ENCODE data around the gene MRPL17. TPM values are rescaled to one million over a fixed set of nuclear protein-coding genes. Genes with fewer than 3 reads are reported as not detected.

Gene MRPL17
- total RNA-seq, 1 experiment from 2014 or later = 75.0 TPM

DNA sequence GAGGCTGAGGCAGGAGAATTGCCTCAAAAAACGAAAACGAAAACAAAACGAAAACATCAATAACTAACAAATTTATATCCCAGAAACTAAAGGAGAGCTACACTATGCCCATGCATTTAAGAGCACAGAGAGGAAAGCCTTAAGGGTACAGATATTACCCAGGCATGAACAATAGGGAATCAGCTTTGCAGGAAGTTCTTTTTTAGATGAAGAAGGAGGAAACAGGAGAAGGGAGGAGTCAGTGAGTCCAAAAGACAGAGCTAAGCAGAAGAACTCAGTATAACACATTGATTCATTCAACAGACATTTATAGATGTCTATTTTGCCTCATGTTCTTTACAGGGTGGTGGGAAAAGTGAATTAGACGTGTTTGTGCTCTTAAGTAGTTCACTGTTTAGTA is 8.3 kb downstream of the MRPL17 start:
- H2AFZ ChIP-seq (ENCODE audit: low read depth, low read length, poor library complexity, severe bottlenecking) = no peak overlapping the region
- POLR2A ChIA-PET = no interaction called here
- TF ChIP-seq, protein P1, sequence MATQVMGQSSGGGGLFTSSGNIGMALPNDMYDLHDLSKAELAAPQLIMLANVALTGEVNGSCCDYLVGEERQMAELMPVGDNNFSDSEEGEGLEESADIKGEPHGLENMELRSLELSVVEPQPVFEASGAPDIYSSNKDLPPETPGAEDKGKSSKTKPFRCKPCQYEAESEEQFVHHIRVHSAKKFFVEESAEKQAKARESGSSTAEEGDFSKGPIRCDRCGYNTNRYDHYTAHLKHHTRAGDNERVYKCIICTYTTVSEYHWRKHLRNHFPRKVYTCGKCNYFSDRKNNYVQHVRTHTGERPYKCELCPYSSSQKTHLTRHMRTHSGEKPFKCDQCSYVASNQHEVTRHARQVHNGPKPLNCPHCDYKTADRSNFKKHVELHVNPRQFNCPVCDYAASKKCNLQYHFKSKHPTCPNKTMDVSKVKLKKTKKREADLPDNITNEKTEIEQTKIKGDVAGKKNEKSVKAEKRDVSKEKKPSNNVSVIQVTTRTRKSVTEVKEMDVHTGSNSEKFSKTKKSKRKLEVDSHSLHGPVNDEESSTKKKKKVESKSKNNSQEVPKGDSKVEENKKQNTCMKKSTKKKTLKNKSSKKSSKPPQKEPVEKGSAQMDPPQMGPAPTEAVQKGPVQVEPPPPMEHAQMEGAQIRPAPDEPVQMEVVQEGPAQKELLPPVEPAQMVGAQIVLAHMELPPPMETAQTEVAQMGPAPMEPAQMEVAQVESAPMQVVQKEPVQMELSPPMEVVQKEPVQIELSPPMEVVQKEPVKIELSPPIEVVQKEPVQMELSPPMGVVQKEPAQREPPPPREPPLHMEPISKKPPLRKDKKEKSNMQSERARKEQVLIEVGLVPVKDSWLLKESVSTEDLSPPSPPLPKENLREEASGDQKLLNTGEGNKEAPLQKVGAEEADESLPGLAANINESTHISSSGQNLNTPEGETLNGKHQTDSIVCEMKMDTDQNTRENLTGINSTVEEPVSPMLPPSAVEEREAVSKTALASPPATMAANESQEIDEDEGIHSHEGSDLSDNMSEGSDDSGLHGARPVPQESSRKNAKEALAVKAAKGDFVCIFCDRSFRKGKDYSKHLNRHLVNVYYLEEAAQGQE (IDR thresholded peaks at IDR 0.05; ENCODE audit: low read depth) = no peak
- TF ChIP-seq EZH2phosphoT487 (IDR thresholded peaks at IDR 0.05; ENCODE audit: borderline replicate concordance) = no peak
- no peak for TF ChIP-seq SP1 (IDR thresholded peaks at IDR 0.05; ENCODE audit: low read depth)
- TF ChIP-seq RAD21 (IDR thresholded peaks at IDR 0.05; ENCODE audit: low read depth) = no peak
- no peak for TF ChIP-seq ZFX (IDR thresholded peaks at IDR 0.05)
- TF ChIP-seq, protein P2, sequence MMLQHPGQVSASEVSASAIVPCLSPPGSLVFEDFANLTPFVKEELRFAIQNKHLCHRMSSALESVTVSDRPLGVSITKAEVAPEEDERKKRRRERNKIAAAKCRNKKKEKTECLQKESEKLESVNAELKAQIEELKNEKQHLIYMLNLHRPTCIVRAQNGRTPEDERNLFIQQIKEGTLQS (IDR thresholded peaks at IDR 0.05) = no peak
- no peak for TF ChIP-seq EGR1 (IDR thresholded peaks at IDR 0.05; ENCODE audit: low read depth)
- TF ChIP-seq, protein P3, sequence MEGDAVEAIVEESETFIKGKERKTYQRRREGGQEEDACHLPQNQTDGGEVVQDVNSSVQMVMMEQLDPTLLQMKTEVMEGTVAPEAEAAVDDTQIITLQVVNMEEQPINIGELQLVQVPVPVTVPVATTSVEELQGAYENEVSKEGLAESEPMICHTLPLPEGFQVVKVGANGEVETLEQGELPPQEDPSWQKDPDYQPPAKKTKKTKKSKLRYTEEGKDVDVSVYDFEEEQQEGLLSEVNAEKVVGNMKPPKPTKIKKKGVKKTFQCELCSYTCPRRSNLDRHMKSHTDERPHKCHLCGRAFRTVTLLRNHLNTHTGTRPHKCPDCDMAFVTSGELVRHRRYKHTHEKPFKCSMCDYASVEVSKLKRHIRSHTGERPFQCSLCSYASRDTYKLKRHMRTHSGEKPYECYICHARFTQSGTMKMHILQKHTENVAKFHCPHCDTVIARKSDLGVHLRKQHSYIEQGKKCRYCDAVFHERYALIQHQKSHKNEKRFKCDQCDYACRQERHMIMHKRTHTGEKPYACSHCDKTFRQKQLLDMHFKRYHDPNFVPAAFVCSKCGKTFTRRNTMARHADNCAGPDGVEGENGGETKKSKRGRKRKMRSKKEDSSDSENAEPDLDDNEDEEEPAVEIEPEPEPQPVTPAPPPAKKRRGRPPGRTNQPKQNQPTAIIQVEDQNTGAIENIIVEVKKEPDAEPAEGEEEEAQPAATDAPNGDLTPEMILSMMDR (IDR thresholded peaks at IDR 0.05 in 2 of 3, conservative IDR thresholded peaks at IDR 0.05 in 1 of 3; ENCODE audit: borderline replicate concordance in 1 of 3, insufficient read depth in 1 of 3, low read depth in 2 of 3, low read length in 2 of 3) = no peak
- no peak for TF ChIP-seq TCF7L2 (IDR thresholded peaks at IDR 0.05; ENCODE audit: borderline replicate concordance, extremely low read depth, insufficient read depth, insufficient read length)
- H3K9me2 ChIP-seq (ENCODE audit: insufficient read depth) = no peaks in the 10 kb centered on the region
- DNase-seq (ENCODE audit: low read depth, low spot score) (no peak), ATAC-seq (no peak)
- H3K9ac ChIP-seq (ENCODE audit: low read length) = no peak overlapping the region
- H3K36me3 ChIP-seq (ENCODE audit: control insufficient read depth in 1 of 2, insufficient read depth in 2 of 2, low read length in 2 of 2) = no peaks in the 10 kb centered on the region
- CTCF ChIA-PET = interaction anchor here (4.0 kb wide), 1 partner anchor 9 kb away, joined by 18 read pairs; the partner anchor contains the start of gene MRPL17
- H3K79me2 ChIP-seq (ENCODE audit: insufficient read depth, low read length) = no peaks in the 10 kb centered on the region
- BruUV-seq (replicated peaks) = no TSS peak
- no peaks in the 10 kb centered on the region for H3K4me1 ChIP-seq (ENCODE audit: control insufficient read depth in 1 of 2, insufficient read depth in 2 of 2, low read length in 2 of 2)
- no peaks in the 10 kb centered on the region for H3K9me3 ChIP-seq (ENCODE audit: control insufficient read depth in 1 of 2, insufficient read depth in 1 of 2, low read depth in 1 of 2, low read length in 2 of 2)
- no peak overlapping the region for H3K4me2 ChIP-seq (ENCODE audit: low read length)
- H3K27me3 ChIP-seq (ENCODE audit: insufficient read depth, low read length) = no peaks in the 10 kb centered on the region
- intact Hi-C loops (cut with micrococcal nuclease) = no loop called here
- RAD21 ChIA-PET (ENCODE audit: low non-redundant PET in 1 of 2, low total read pairs in 2 of 2, uncharacterized antibody in 2 of 2, unreplicated experiment in 2 of 2) = no interaction called here
- no peak overlapping the region for H3K27ac ChIP-seq (ENCODE audit: low read depth, low read length)
- H4K20me1 ChIP-seq (ENCODE audit: insufficient read depth) = no peaks in the 10 kb centered on the region
- no peak overlapping the region for H3K4me3 ChIP-seq (replicated peaks in 1 of 2; ENCODE audit: low read depth in 1 of 2, low read length in 2 of 2)
